ENCODE results near the gene DOK6.

Gene DOK6

DNA sequence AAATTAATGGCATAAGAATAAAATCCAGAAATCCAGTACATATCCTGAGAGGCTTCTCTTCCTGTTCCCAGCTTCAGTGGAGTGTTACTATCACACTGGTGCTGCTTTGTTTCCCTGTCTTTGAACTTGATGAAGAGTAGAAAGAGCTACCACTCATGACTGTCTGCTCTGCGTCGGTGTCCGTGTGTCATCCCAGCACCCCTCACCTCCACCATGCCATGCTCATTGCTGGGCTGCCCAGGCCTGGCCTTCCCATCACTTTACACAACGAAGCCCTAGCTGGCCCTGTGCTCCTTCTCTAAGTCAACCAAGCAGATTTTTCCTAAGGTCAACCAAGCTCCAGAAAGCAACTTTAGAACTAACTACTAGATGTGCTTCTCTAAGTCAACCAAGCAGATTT lies 215.4 kb downstream of the DOK6 start:
- no peak for DNase-seq (ENCODE audit: low spot score in 2 of 2)
- H3K36me3 Mint-ChIP-seq (ENCODE audit: insufficient read depth) = no peaks in the 10 kb centered on the region
- H3K27me3 Mint-ChIP-seq = peaks cover 23% of the 10 kb centered on the region
- no peak overlapping the region for H3K4me3 Mint-ChIP-seq
- no peak for ATAC-seq (replicated peaks; ENCODE audit: extremely low read depth, poor library complexity, severe bottlenecking)
- no peaks in the 10 kb centered on the region for H3K4me1 Mint-ChIP-seq
- H3K9me3 Mint-ChIP-seq = no peaks in the 10 kb centered on the region
- H3K27ac Mint-ChIP-seq (ENCODE audit: low read depth) = no peak overlapping the region

DNA sequence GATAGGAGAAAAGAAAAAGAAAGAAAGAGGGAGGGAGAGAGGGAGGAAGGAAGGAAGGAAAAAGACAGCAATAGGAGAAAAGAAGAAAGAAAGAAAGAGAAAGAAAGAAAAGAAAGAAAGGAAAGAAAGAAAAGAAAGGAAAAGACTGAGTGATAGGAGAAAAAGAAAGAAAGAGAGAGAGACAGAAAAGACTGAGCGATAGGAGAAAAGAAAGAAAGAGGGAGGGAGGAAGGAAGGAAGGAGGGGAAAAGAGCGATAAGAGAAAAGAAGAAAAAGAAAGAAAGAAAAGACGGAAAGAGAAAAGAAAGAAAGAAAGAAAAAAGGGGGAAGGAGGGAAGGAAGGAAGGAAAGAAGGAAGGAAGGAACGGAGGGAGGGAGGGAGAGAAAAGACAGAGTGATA lies 216.7 kb downstream of the DOK6 start:
- Mint-ChIP-seq H3K4me3 (no peak overlapping the region), H3K36me3 (ENCODE audit: insufficient read depth) (no peaks in the 10 kb centered on the region), H3K27me3 (peaks cover 23% of the 10 kb centered on the region), H3K4me1 (no peaks in the 10 kb centered on the region), H3K9me3 (no peaks in the 10 kb centered on the region), H3K27ac (ENCODE audit: low read depth) (peak overlapping the region; percentile 49)
- DNase-seq (ENCODE audit: low spot score in 2 of 2) (no peak), ATAC-seq (replicated peaks; ENCODE audit: extremely low read depth, poor library complexity, severe bottlenecking) (no peak)

DNA sequence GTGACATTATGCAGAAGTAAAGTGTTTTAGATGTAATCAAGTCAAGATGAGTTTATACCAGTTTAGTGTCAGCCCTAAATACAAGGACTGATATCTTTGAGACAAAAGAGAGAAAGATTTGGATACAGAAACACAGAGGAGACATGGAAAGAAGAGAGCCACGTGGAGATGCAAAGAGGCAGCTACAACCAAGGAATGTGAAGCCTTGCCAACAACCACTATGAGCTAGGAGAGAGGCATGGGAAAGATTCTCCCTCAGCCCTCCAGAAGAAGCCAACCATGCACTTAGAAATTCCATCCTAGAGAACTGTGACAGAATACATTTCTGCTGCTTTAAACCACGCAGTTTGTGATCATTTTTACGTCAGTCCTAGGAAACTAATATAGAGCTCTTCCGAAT lies 217.2 kb downstream of the DOK6 start:
- Mint-ChIP-seq H3K9me3 (no peaks in the 10 kb centered on the region), H3K27me3 (peaks cover 23% of the 10 kb centered on the region), H3K4me3 (no peak overlapping the region), H3K4me1 (no peaks in the 10 kb centered on the region), H3K27ac (ENCODE audit: low read depth) (no peak overlapping the region), H3K36me3 (ENCODE audit: insufficient read depth) (no peaks in the 10 kb centered on the region)
- DNase-seq (ENCODE audit: low spot score in 2 of 2) (no peak), ATAC-seq (replicated peaks; ENCODE audit: extremely low read depth, poor library complexity, severe bottlenecking) (no peak)

DNA sequence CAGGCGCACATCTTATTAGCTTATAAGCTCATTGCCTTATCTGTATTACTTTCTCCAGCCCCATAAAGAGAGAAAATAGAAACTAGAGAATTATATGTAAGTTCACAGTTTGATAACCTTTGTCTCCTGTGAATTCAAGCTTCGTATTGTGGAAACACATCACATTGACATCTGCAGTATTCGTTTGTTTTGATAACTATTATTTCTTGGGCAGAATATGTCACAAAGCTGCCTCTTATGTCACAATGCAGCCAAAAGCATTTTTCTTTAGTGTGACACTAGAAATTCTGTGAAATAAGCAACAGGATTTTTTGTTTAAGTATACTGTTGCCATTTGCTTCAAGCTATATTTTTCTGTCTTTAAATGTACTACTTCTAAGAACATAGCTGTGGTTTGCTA lies 221.5 kb downstream of the DOK6 start:
- Mint-ChIP-seq H3K9me3 (no peaks in the 10 kb centered on the region), H3K4me1 (no peaks in the 10 kb centered on the region), H3K4me3 (no peak overlapping the region), H3K27ac (ENCODE audit: low read depth) (no peak overlapping the region), H3K36me3 (ENCODE audit: insufficient read depth) (no peaks in the 10 kb centered on the region), H3K27me3 (peaks cover 7% of the 10 kb centered on the region)
- DNase-seq (ENCODE audit: low spot score in 2 of 2) (no peak), ATAC-seq (replicated peaks; ENCODE audit: extremely low read depth, poor library complexity, severe bottlenecking) (no peak)

DNA sequence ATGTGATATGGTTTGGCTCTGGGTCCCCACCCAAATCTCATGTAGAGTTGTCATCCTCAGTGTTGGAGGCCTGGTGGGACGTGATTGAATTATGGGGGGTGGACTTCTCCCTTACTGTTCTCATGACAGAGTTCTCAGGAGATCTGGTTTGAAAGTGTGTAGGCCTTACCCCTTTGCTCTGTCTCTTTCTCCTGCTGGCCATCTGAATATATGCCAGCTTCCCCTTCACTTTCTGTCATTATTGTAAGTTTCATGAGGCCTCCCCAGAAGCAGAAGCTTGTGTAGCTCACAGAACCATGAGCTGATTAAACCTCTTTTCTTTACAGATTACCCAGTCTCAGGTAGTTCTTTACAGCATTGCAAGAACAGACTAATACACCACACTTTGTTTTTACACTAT lies 222.3 kb downstream of the DOK6 start:
- Mint-ChIP-seq H3K27ac (ENCODE audit: low read depth) (no peak overlapping the region), H3K27me3 (no peaks in the 10 kb centered on the region), H3K4me3 (no peak overlapping the region), H3K9me3 (no peaks in the 10 kb centered on the region), H3K36me3 (ENCODE audit: insufficient read depth) (no peaks in the 10 kb centered on the region), H3K4me1 (no peaks in the 10 kb centered on the region)
- no peak for ATAC-seq (replicated peaks; ENCODE audit: extremely low read depth, poor library complexity, severe bottlenecking)
- no peak for DNase-seq (ENCODE audit: low spot score in 2 of 2)

DNA sequence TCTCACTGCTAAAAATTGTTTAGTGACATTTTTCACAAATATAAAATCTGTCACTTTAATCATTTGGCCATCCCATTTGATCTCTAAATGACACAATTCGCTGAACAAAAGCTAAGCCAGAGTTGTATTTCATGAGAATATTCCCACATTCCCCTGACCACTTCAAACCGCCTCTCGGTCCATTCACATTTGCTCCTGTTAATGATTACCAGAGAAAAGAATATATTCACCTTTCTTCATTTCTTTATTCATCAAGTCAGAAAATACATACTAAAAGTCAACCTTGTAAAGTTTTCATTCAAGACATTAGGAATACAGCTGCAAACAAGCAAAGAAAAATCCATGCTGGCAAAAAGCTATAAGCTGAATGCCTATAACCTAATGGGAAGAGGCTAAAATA lies 225.5 kb downstream of the DOK6 start:
- H3K27me3 Mint-ChIP-seq = peaks cover 8% of the 10 kb centered on the region
- H3K27ac Mint-ChIP-seq (ENCODE audit: low read depth) = no peak overlapping the region
- no peak overlapping the region for H3K4me3 Mint-ChIP-seq
- ATAC-seq (replicated peaks; ENCODE audit: extremely low read depth, poor library complexity, severe bottlenecking) = no peak
- H3K9me3 Mint-ChIP-seq = no peaks in the 10 kb centered on the region
- no peaks in the 10 kb centered on the region for H3K36me3 Mint-ChIP-seq (ENCODE audit: insufficient read depth)
- H3K4me1 Mint-ChIP-seq = no peaks in the 10 kb centered on the region
- DNase-seq (ENCODE audit: low spot score in 2 of 2) = no peak

DNA sequence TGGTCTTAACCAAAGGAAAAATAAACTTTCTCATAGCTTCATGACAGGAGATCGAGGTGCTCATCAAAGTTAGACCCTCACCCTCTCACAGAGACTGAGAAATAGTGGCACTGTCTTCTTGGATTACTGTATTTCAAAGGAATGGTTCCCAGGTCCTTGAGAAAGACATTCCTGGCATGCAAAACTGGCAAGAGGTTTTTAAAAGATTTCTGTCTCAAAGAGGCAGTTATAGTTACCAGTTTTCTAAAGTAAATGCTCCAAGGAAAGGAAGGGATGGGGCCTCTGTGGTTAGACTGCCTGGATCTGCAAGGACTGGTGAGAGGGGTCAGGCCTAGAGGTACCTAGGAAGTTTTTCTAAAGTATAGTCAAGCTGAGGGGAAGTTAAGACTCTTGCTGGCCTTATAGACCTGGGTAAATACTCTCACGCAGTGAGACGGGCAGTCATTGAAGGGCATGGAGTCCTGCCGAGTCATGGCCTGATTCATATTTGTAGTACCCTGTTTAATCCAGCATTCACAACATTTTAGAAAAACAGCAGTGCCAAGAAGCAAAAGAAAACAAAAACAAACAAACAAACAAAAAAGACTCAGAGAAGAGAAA lies 226.1 kb downstream of the DOK6 start:
- no peak overlapping the region for H3K4me3 Mint-ChIP-seq
- DNase-seq (ENCODE audit: low spot score in 2 of 2) = no peak
- H3K27me3 Mint-ChIP-seq = peaks cover 8% of the 10 kb centered on the region
- H3K36me3 Mint-ChIP-seq (ENCODE audit: insufficient read depth) = no peaks in the 10 kb centered on the region
- H3K9me3 Mint-ChIP-seq = no peaks in the 10 kb centered on the region
- no peak for ATAC-seq (replicated peaks; ENCODE audit: extremely low read depth, poor library complexity, severe bottlenecking)
- no peaks in the 10 kb centered on the region for H3K4me1 Mint-ChIP-seq
- no peak overlapping the region for H3K27ac Mint-ChIP-seq (ENCODE audit: low read depth)

DNA sequence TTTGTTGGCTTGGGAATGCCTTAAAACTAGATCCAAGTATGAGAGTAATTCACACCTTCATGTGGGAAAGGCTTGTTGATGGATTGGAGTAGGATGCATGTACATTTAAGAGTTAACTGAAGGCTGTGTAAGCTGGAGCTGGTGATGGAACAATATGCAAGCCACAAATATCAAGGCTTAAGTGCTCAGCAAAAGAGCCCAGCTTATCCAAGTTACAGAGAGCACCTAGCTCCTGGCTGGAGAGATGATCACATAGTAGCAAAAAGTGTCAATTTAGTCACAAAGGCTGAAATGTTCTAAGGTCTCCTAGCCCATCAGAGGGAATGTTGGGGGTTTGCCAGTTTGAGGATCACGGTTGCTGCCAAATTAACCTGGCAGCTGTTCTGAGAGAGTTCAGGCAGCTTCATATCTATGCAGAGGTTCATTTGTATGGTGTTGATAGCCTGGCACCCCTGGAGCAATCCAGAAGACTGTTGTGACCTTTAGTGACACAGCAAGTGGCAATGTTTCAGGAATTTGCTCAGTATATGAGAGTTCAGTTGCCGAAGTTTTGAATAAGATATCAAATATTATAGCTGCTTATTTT lies 228.2 kb downstream of the DOK6 start:
- Mint-ChIP-seq H3K4me3 (no peak overlapping the region), H3K4me1 (no peaks in the 10 kb centered on the region), H3K27me3 (peaks cover 15% of the 10 kb centered on the region), H3K36me3 (ENCODE audit: insufficient read depth) (no peaks in the 10 kb centered on the region), H3K9me3 (no peaks in the 10 kb centered on the region), H3K27ac (ENCODE audit: low read depth) (no peak overlapping the region)
- DNase-seq (ENCODE audit: low spot score in 2 of 2) (no peak), ATAC-seq (replicated peaks; ENCODE audit: extremely low read depth, poor library complexity, severe bottlenecking) (no peak)

DNA sequence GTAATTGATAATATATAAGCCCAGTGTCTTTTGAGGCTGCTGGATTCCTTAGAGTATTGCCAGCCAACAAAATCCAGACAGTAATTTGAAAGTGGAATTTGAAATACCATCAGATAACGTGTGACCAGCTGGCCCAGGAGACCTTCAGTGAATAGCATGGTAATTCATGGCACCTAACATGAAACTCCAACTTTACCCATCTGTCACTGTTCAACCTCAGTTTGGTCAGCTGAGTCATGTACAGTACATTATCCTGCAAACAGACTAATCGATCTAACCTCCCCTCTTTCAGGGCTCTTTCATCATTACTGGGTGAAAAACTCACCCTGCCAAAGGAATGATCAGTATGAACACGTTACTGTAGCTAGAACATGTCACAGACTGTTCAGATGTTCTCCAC lies 230.6 kb downstream of the DOK6 start:
- H3K9me3 Mint-ChIP-seq = no peaks in the 10 kb centered on the region
- DNase-seq (ENCODE audit: low spot score in 2 of 2) (no peak), ATAC-seq (replicated peaks; ENCODE audit: extremely low read depth, poor library complexity, severe bottlenecking) (no peak)
- H3K27ac Mint-ChIP-seq (ENCODE audit: low read depth) = no peak overlapping the region
- no peaks in the 10 kb centered on the region for H3K36me3 Mint-ChIP-seq (ENCODE audit: insufficient read depth)
- peaks cover 5% of the 10 kb centered on the region for H3K4me1 Mint-ChIP-seq
- H3K4me3 Mint-ChIP-seq = no peak overlapping the region
- peaks cover 34% of the 10 kb centered on the region for H3K27me3 Mint-ChIP-seq

DNA sequence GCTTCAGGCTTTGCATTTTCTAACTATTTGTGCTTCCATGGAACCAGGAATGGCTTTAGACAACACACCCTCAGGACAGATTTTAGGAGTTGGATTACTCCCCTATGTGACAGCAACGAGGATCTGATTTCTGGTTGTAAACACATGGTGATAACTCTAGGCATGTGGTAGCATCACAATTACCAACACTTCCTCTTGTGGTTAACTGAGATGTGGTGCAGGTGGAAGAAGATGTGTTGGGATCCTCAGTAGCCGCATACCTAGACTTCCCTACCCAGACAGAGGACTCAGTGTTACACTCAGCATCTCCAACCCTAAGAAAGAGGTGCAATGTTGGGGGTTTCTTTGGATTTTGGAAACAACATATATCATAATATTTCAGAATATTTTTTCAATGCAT lies 234.8 kb downstream of the DOK6 start:
- ATAC-seq (replicated peaks; ENCODE audit: extremely low read depth, poor library complexity, severe bottlenecking) (no peak), DNase-seq (ENCODE audit: low spot score in 2 of 2) (no peak)
- no peaks in the 10 kb centered on the region for H3K9me3 Mint-ChIP-seq
- H3K27ac Mint-ChIP-seq (ENCODE audit: low read depth) = no peak overlapping the region
- peaks cover 26% of the 10 kb centered on the region for H3K27me3 Mint-ChIP-seq
- no peak overlapping the region for H3K4me3 Mint-ChIP-seq
- no peaks in the 10 kb centered on the region for H3K36me3 Mint-ChIP-seq (ENCODE audit: insufficient read depth)
- peaks cover 5% of the 10 kb centered on the region for H3K4me1 Mint-ChIP-seq

DNA sequence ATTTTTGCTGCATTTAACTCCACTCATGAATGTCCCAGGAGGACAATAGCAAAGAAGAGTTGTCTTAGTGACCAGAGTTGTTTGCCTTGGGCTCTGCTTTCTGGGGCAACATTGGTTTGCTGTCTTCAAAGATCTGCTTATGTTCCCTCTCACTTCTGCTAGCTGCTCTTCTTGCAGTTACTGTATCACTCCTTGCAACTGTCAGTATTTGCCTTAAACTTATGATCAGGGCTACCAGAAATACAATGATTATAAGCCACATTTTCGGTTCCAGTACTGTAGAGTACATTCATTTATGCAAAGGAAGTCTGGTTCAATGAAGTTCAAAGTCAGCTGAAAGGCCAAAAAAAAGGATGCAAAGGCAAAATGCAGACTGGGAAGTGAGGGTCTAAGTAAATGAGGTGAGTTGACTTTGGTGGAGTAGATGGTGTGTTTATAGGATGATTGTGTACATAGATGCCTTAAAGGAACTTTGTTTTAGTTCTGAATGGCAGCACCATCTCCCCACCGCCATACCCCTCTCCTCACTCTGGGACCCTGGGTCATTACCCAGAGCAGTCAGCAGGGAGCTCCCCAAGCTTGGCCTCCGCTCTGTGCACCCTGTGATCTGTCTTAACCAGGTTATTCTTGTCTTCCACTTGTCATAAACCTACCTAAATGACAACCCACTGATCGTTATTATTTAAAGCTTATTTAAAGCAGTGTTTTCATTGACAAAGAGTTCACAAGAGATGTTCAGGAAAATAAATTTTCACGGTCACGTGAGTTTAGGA lies 236.0 kb downstream of the DOK6 start:
- no peak overlapping the region for H3K4me3 Mint-ChIP-seq
- H3K27ac Mint-ChIP-seq (ENCODE audit: low read depth) = no peak overlapping the region
- ATAC-seq (replicated peaks; ENCODE audit: extremely low read depth, poor library complexity, severe bottlenecking) (no peak), DNase-seq (ENCODE audit: low spot score in 2 of 2) (no peak)
- peaks cover 5% of the 10 kb centered on the region for H3K4me1 Mint-ChIP-seq
- peaks cover 26% of the 10 kb centered on the region for H3K27me3 Mint-ChIP-seq
- H3K36me3 Mint-ChIP-seq (ENCODE audit: insufficient read depth) = no peaks in the 10 kb centered on the region
- no peaks in the 10 kb centered on the region for H3K9me3 Mint-ChIP-seq

DNA sequence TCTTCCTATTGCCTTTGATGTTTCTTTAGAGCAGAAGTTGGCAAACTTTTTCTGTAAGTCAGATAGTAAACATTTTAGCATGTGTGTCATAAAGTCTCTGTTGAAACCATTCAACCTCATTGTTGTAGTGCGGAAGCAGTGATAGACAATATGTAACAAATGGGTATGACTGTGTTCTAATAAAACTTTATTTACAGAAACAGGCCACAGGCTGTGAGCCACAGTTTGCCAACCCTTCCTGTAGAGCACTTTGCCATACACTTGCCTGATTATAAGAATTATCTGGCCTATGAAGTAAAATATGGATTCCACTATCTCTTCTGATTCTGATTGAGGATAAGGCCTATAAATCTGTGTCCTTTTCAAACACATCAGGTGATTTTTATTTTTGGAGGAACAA lies 237.4 kb downstream of the DOK6 start:
- no peak for ATAC-seq (replicated peaks; ENCODE audit: extremely low read depth, poor library complexity, severe bottlenecking)
- H3K27me3 Mint-ChIP-seq = peaks cover 26% of the 10 kb centered on the region
- H3K9me3 Mint-ChIP-seq = no peaks in the 10 kb centered on the region
- no peak overlapping the region for H3K4me3 Mint-ChIP-seq
- no peak for DNase-seq (ENCODE audit: low spot score in 2 of 2)
- H3K27ac Mint-ChIP-seq (ENCODE audit: low read depth) = no peak overlapping the region
- peaks cover 5% of the 10 kb centered on the region for H3K4me1 Mint-ChIP-seq
- no peaks in the 10 kb centered on the region for H3K36me3 Mint-ChIP-seq (ENCODE audit: insufficient read depth)

DNA sequence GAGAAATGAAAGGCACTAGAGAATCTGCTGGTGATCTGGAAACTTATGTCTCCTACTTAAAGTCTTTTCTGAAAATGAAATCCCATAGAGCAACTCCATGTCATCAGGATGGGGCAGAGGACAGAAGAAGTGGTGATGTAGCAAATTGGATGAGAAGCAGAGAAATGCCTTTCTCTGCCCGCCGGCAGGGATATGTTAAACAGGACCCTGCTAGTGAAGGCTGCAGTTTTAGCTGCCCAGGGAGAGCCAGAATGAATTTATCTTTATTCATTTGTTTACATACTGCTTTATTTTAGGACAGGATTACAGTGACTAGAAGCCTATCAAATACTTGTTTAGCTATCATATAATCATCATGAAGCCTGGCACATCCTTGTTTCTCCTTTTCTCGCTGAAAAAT lies 247.0 kb downstream of the DOK6 start:
- Mint-ChIP-seq H3K27me3 (peaks cover 34% of the 10 kb centered on the region), H3K9me3 (no peaks in the 10 kb centered on the region), H3K36me3 (ENCODE audit: insufficient read depth) (no peaks in the 10 kb centered on the region), H3K27ac (ENCODE audit: low read depth) (no peak overlapping the region), H3K4me3 (no peak overlapping the region), H3K4me1 (no peaks in the 10 kb centered on the region)
- ATAC-seq (replicated peaks; ENCODE audit: extremely low read depth, poor library complexity, severe bottlenecking) (no peak), DNase-seq (ENCODE audit: low spot score in 2 of 2) (no peak)
